NCI-H146 (cell line): Measurements from ENCODE around the gene ARSK.

Experiments used
- DNase-seq: peaks from one replicate; lab custom pipeline; 2025; lab: John Stamatoyannopoulos, UW

ARSK gene

GRCh38 chr5:95554647-95555548, at the start of gene ARSK, which contains the start of gene SKIC3:
Gene ARSK, plus strand, starts transcription at chr5:95555101. Its CDS starts 178 bp downstream, at chr5:95555279.
Gene SKIC3, minus strand, starts transcription at chr5:95554977. Its CDS starts 7,827 bp downstream, at chr5:95547150.
- DNase-seq = peak; percentile 95

GRCh38 chr5:95508550-95508949, 46.4 kb upstream of the ARSK start:
- no peak for DNase-seq

GRCh38 chr5:95511606-95512005, 43.3 kb upstream of the ARSK start:
- no peak for DNase-seq

- DNase-seq = no peak
Observed at GRCh38 chr5:95518417-95518816, 36.5 kb upstream of the ARSK start.

- no peak for DNase-seq
Observed at GRCh38 chr5:95519151-95519550, 35.8 kb upstream of the ARSK start.

GRCh38 chr5:95519681-95520080, 35.2 kb upstream of the ARSK start:
- no peak for DNase-seq

- DNase-seq = no peak
Observed at GRCh38 chr5:95520206-95520605, 34.7 kb upstream of the ARSK start.

GRCh38 chr5:95524423-95524822, 30.5 kb upstream of the ARSK start:
- no peak for DNase-seq

GRCh38 chr5:95526871-95527270, 28.0 kb upstream of the ARSK start:
- no peak for DNase-seq

- DNase-seq = no peak
Observed at GRCh38 chr5:95528565-95528964, 26.3 kb upstream of the ARSK start.

- DNase-seq = no peak
Observed at GRCh38 chr5:95530416-95530815, 24.5 kb upstream of the ARSK start.

- no peak for DNase-seq
Observed at GRCh38 chr5:95531491-95531890, 23.4 kb upstream of the ARSK start.

GRCh38 chr5:95532415-95532814, 22.5 kb upstream of the ARSK start:
- no peak for DNase-seq

GRCh38 chr5:95533106-95533505, 21.8 kb upstream of the ARSK start:
- DNase-seq = no peak

- DNase-seq = no peak
Observed at GRCh38 chr5:95533761-95534160, 21.1 kb upstream of the ARSK start.

GRCh38 chr5:95537501-95537900, 17.4 kb upstream of the ARSK start:
- no peak for DNase-seq

GRCh38 chr5:95543017-95543705, 11.7 kb upstream of the ARSK start:
- peak; percentile 26 for DNase-seq

GRCh38 chr5:95549030-95549429, 5.9 kb upstream of the ARSK start:
- no peak for DNase-seq

GRCh38 chr5:95554331-95554646, 612 bp upstream of the ARSK start:
- DNase-seq = no peak

- no peak for DNase-seq
Observed at GRCh38 chr5:95555553-95555952, 652 bp downstream of the ARSK start.

- no peak for DNase-seq
Observed at GRCh38 chr5:95557841-95558240, 2.9 kb downstream of the ARSK start.

- no peak for DNase-seq
Observed at GRCh38 chr5:95562282-95562681, 7.4 kb downstream of the ARSK start.

GRCh38 chr5:95563367-95563766, 8.5 kb downstream of the ARSK start:
- DNase-seq = no peak
